HG02973 (cell line): ENCODE results near the gene TRAPPC12.
"Not testable (repeated sequence)": the region's sequence is repeated elsewhere in the genome, so short reads cannot be mapped to it uniquely, and the experiment has no call there.

Source experiments
- ATAC-seq: cut with Tn5 transposase; IDR thresholded peaks from one replicate; pipeline ENCODE4 v1.9.1; 2021; ENCODE audit warnings: moderate library complexity; ENCODE audit not compliant: unreplicated experiment

TRAPPC12 gene

DNA sequence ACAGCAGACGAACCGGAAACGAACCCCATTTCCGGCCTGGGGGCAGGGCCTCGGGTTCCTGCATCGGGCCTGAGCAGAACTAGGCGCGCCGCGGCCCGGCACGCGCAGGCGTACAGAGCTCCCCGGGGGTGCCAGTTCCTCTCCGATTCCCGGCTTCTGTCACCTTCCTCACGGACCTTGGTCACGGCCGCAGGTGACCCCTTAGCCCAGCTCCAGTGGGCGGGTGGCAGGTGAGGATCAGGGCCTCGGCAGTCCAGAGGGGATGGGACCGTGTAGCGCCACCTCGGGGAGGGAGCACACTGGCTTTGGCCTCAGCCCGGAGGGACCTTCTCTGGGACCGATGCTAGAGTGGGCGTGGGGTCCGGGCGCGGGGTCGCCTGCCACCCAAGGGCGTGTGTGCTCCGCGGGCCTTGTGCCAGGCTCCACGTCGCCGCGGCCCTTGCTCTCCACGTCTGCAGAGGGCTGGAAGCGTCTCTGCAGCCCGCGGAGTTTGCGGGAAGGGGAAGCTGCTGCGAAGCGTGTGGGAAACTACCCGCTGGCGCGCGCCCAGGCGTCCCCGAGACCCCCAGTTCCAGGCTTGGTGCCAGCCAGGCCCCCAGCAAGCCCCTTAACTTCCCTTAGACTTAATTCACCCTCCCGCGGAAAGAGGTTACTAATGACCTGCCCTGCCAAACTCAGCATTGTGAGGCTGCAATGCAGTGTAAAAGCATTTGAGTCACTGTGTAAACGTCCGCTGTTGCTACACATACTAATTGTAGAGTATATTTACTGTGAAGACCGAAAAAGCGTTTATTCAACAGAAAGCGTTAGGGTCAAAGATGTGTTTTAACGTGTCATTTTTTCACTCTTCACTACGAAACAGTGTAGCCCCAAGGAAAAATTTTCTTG, at the start of gene TRAPPC12:
Gene TRAPPC12, plus strand, starts transcription at position 48 of the 888 bp plus-strand sequence. CDS start 7,930 bp downstream, outside the sequence.
- ATAC-seq = peak; percentile 63

DNA sequence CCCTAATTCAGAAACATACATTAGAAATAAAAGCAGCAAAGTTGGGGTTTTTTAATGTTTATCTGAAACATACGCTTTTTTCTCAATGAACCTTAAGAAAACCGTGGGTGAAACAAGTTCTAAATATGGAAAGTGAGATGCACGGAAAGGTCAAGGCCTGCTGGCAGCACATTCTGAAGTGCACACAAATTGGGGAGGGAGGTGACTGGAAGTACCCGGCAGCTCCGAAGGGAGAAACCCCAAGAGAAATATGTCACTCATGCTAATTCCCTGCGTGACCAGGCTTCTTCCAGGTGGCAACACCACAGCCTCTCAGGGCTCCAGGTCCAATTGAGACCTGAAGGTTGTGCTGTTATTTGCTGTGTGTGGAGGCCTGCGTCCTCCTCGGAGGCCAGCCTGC, 47.4 kb upstream of the TRAPPC12 start:
- ATAC-seq = no peak

DNA sequence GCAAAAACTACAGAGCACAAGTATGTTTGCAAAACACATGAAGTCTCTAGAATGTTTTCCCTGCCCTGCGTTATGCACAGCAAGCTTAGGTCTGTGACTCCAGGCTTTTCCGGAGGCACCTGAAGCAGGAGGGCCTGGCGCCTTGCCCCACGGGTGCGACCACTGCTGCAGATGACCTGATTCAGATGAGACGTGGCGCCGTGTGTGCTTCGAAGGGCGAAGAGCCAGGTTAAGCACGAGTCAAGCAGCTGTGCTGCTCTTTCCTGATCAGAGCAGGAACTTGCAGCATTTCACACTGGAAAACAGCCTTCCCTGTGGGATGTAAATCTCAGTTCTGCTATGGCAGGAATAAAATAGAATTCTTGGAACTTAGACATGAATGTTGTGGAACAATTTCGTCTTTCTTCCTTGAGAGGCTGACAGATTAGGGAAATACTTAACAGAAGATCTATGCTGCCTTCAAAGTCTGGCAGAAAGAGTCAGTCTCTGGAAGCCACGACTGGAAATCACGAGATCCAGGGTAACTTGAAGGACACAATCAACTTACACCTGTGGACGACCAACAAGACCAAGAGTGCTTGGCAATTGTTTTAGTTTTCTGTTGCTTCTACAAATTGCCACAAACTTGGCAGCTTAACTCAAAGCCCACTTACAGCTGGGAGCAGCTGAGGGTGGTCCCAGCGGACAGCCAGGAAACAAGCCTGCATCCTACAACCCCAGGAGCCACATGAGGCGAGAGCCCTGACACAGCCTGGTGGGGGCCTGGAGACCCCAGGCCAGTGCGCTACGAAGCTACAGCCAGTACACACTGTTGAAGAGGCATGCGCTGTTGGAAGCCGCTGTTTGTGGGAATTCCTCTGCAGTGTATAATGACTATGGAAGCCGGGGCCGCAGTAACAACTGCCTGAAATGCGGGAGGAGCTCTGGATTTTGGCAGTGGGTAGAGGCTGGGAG, 44.8 kb upstream of the TRAPPC12 start:
- no peak for ATAC-seq

DNA sequence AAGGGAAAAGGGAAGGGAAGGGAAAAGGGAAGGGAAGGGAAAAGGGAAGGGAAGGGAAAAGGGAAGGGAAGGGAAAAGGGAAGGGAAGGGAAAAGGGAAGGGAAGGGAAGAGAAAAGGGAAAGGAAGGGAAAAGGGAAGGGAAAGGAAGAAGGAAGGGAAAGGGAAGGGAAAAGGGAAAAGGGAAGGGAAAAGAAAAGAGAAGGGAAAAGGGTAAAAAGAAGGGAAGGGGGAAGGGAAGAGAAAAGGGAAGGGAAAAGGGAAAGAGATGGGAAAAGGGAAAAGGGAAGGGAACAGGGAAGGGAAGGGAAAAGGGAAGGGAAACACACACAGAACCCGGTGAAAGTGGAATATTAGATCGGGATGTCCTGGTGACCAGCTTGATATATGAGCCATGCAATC, 42.6 kb upstream of the TRAPPC12 start:
- no peak for ATAC-seq

DNA sequence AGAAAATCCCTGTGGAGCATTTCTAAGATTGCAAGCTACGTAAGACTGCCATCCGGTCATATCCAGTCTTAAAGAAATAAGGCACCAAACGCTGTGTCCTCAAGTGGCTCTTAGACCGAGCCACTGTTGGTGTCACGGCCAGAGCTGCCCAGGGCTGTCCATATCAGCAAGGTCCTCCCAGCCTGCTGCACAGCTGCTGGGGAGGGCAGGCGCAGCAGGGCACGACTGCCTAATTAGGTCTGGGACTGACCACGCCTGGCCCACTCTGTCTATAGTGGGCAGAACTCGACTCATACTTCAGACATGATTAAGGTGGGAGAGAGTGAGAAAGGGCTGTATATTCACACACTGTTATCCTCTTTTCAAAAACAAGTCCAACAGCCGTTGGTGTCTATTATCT, 41.2 kb upstream of the TRAPPC12 start:
- no peak for ATAC-seq

DNA sequence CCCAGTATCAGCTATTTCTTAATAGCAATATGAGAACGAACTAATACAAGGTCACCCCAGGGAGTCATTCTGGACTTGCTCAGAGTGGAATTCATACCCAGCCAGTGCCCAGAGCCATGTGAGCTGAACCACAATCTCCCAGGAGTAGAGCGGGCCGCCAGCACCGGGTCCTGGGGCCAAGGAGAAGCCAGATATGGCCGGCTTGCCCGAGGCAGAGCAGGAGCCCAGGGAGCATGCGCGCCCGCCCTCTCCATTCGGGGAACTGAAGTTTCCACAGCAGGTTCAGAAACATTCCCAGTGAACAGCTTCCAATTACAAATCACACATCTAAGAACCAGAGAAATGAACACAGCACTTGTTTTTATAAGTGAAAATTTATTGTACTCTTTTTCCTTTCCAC, 39.4 kb upstream of the TRAPPC12 start:
- no peak for ATAC-seq

DNA sequence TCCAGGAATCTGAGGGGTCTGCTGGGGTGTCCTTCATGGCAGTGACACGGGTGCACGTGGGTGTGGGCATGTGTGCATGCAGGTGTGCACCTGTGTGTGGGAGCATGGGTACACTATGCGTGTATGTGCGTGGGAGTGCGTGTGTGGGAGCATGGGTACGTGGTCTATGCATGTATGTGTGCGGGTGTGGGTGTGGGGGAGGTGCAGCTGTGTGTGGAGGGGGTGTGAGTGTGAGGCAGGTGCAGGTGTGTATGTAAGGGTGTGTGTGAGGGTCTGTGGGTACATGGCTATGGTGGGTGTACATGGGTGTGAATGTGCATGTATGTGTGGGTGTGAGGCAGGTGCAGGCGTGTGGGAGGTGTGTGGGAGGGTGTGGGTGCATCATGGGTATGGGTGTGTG, 38.2 kb upstream of the TRAPPC12 start:
- ATAC-seq = no peak

DNA sequence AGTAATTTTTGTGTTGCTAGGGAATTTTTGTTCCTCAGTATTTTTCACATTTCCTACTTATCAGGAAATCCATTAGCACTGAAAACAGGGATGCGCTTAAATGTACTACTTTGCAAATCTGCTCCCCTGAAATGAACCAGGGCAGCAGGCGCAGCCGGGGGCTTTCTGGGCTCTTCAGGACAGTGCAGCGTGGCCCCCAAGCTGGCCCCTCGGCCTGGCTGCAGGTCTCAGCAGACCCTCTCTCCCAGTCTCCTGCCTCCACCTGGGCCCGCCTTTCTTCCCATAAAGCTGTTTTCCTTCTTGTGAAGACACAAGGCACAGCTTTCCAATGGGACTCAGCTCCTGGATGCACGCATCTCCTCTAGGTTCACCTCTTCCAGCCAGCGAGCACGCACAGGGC, 37.2 kb upstream of the TRAPPC12 start:
- ATAC-seq = no peak

DNA sequence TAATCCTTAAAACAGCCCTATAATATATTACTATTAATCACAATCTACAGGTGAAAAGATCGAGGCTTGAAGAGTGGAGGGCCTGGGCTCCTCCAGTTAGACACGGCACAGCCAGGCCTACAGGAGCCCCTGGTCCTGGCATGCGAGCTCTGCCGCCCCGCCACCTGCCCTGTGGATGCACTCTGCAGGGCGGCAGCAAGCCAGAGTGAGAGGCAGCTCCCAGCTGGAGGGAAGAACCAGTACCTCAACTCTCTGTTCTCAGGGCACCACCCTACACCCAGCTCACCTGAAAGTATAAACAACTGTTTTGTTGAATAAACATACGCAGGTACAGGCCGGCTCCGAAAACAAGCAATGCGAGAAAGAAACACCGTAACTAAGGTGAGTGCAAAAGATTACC, 36.5 kb upstream of the TRAPPC12 start:
- ATAC-seq = no peak

DNA sequence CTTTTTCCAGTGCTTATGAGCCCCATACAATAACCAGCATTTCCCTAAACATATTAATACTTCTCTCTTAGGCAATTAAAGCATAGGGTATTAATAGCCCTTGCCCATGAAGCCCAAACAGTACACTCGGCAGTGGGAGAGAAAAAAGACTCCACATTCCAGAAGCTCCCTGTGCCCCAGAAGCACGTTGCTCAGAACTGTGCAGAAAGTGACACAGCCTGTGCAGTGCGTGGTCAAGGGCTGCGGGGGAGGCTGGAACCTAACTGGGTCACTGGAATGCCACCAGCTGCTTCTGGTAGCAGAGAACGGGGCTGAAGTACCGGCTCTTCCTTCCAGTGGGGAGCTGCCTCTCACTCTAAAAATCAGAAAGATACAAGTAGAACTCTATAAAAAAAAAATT, 34.6 kb upstream of the TRAPPC12 start:
- ATAC-seq = no peak

DNA sequence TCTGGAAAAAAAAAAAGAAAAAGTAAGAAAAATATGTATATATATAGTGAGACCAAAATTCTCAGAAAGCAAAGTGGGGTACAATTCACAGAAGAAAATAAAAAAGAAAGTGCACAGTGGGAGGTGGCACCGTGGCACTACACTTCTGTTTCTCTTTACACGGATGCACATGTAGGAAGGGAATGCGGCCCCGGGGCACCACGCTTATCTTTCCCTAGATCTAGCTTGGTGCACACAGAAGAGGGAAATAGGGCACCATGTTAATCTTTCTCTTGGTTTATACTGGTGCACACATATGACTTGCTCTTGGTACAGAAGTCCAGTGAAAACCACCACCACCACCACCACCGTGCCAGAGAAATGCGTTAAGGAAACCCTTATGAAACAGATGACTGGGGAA, 33.9 kb upstream of the TRAPPC12 start:
- ATAC-seq = no peak

DNA sequence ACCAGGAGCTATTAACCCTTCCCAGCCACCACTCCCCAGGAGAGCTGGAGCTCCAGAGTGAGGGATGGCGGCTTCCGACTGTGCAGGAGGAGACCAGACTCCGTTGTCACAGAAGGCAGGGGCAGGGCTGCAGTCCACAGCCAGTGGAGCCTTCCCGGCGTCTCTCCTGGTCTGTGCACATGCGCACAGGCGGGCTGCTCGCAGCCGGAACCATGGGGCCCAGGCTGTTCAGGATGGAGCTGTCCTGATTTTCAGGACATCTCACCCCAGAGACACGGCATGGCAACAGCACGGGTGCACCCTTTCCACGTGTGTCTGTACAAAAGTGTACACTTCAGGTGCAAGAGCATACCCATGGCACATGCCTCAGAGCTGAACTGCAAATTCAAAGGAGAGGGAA, 30.7 kb upstream of the TRAPPC12 start:
- no peak for ATAC-seq

DNA sequence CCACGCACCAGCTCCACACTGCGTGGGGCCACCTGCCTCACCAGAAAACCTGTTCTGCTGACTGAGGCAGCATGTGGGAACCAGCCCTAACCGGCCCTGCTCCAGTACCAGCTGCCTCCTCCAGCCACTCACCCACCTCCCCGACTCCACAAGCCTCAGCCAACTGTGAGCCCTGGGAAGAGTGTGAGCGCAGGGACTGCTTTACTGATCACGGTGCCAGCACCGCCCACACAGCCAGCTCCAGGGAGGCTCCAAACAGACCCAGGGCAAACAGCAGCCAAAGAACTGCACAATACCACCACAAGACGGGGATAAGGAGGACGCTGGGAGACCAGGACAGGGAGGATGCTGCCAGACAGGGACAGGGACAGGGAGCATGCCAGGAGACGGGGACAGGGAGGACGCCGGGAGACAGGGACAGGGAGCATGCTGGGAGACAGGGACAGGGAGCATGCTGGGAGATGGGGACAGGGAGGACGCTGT, 30.2 kb upstream of the TRAPPC12 start:
- ATAC-seq = no peak

DNA sequence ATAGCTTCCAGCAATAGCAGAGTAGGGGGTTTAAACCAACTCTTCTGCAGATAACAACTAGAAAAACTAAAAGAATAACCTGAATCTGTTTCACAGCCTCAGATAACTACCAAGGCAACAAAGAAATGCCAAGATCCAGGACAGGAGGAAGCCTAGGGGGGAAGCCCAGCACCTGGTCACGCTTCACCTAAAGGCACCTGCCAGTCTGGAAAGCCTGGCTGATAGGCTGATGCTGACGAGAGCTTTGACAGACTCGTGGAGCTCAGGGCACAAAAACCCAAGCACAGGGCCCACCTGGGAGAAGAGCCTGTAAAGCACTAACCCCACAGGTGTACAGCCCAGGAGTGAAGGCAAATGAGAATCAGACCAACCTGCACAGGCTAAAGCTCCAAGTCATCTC, 24.5 kb upstream of the TRAPPC12 start:
- ATAC-seq = no peak

DNA sequence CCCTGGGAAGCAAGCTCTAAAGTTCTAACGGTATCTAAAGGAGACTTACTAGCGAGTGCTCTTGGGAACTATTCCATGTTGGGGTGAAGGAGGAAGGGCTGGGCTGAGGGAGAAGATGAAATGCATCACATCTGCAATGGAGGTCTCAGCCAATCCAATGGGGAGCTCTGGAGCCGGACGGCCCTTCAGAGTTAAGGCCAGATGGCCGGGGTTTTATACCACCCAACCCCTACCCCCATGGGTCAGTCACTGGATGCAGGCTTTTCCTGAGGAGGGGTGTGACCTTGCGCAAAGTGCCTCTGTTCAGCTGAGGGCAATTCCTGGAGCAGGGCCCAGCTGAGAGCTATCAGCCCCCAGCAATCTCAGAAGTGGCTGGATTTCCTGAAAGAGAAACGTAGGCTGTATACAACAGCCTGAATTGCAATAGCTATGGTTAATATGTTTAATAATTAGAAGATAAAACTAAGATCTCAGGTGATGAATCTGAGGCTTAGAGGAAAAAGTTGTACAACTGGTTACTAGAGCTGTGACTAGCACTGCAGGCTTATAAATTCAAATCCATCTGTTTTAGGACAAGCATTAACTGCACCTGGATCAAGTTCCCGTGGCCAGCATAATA, 23.4 kb upstream of the TRAPPC12 start:
- ATAC-seq = no peak

DNA sequence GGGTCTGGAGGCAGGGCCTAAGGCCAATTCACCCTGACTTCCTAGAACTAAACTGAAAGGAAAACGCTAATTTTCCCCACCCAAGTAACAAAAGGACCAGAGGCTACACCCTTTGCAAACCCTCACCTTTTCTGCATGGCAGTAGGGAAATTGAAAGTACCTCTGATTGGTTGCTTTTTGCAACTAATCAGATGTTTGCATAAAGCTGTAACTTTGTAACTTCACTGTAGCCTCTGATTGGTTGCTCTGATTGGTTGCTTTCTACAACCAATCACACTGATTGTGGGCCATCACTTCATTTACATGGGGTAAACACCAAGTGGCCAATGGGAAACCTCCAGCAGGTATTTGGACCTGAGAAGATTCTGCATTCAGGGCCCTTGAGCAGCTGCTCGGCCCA, 22.7 kb upstream of the TRAPPC12 start:
- no peak for ATAC-seq

DNA sequence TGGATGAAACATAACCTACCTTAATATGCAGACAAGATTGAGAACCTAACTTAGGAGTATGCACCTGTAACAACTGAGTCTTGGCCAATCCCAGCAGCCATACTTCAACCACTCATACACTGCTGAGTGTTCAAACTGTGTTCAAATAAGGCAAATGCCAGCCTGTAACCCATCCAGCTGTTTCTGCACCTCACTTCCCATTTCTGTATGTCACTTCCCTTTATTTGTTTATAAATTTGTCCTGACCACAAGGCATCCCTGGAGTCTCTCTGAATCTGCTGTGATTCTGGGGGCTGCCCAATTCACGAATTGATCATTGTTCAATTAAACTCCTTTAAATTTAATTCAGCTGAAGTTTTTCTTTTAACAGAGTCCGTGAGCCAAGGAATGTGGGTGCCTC, 22.0 kb upstream of the TRAPPC12 start:
- ATAC-seq = not testable (repeated sequence)

DNA sequence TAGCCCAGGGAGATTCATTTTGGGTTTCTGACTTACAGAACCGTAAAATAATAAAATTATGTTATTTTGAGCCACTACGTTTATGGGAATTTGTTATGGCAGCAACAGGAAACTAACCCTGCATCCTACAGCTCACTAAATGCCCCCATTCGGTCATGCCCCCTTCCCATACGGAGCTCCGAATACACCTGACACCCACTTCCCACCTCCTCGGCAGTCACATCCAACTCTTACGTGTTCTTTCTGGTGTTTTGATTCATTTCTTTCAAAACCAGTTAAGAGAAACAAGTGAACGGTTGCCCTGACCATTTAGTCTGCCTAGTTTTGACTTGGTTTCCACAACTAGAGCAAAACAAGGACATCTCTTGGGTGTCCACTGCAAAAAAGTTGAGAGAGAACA, 21.6 kb upstream of the TRAPPC12 start:
- no peak for ATAC-seq

DNA sequence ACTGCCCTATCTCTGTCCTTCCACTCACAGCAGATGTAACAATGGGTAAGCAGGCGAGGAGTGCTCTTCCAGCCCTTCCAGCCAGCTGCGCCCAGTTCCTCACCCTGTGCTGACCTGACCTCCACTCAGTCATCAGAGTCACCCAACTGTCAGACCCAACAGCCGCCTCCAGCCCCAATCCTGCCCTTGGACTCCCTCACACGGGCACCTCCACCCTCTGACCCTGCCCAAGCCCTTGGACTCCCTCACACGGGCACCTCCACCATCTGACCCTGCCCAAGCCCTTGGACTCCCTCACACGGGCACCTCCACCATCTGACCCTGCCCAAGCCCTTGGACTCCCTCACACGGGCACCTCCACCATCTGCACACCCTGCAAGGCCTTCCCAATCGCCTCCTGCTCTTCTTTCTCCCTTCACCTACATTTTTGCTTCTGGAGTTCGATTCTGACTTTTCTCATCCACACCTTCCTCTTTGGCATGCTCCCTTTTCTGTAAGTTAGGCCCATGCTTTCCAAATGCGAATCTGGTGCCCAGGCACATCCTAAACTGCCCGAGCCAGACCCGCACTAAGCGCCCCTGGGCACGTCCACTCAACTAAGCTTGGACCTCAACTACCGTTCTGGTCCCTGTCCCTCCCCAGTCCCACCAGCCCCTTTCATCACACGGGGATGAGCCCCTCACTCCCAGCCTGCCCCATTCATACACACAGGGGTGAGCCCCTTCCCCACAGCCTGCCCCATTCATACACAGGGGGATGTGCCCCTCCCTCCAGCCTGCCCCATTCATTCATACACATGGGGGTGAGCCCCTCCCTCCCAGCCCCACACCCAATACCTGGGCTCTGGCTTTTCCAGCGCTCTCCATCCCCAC, 17.7 kb upstream of the TRAPPC12 start:
- ATAC-seq = no peak

DNA sequence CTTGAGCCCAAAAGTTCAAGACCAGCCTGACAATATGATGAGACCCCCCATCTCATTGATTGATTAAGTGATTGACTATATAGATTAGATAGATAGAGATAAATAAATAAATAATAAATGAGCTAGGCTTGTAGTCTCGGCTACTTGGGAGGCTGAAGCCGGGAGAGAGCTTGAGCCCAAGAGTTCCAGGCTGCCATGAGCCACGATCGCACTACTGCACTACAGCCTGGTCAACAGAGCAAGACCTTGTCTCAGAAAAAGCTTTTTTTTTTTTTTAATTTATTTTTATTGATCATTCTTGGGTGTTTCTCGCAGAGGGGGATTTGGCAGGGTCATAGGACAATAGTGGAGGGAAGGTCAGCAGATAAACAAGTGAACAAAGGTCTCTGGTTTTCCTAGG, 14.3 kb upstream of the TRAPPC12 start:
- ATAC-seq = no peak
